SK-N-MC (cell line): Measurements from ENCODE around the gene NTRK2.

Experiments used
- EZH2 ChIP-seq: fragments of 200-600 bp; sonication (generic); IDR thresholded peaks from one replicate; pipeline ENCODE4 v1.6.1; 2017; ENCODE audit warnings: antibody characterized with exemption
- POLR2AphosphoS5 ChIP-seq: IDR thresholded peaks from 2 replicates; pipeline ENCODE4 v1.6.1; 2012; ENCODE audit warnings: mild to moderate bottlenecking, low read depth, low read length, borderline replicate concordance

GRCh38 chr9:84756731-84757130 is 87.2 kb downstream of the NTRK2 start:
- TF ChIP-seq EZH2 = no peak
- TF ChIP-seq POLR2AphosphoS5 = no peak
